ENCODE results near the gene MSI2.

DNA sequence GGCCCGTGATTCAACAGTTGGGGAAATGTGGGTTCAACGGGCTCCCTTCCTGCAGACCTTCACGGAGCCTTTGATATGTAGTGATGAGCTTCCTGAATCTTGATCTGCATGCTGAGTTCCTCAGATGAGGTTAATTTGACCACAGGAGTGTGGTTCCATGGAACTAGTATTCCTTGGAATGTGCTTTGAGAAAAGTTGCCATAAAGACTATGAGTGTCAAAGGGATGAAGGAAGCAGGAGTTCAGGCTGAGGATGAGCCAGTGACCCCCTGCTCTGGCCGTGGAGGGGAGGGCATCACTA is 229.2 kb downstream of the MSI2 start:
- TF ChIP-seq, protein P1, sequence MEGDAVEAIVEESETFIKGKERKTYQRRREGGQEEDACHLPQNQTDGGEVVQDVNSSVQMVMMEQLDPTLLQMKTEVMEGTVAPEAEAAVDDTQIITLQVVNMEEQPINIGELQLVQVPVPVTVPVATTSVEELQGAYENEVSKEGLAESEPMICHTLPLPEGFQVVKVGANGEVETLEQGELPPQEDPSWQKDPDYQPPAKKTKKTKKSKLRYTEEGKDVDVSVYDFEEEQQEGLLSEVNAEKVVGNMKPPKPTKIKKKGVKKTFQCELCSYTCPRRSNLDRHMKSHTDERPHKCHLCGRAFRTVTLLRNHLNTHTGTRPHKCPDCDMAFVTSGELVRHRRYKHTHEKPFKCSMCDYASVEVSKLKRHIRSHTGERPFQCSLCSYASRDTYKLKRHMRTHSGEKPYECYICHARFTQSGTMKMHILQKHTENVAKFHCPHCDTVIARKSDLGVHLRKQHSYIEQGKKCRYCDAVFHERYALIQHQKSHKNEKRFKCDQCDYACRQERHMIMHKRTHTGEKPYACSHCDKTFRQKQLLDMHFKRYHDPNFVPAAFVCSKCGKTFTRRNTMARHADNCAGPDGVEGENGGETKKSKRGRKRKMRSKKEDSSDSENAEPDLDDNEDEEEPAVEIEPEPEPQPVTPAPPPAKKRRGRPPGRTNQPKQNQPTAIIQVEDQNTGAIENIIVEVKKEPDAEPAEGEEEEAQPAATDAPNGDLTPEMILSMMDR (IDR thresholded peaks at IDR 0.05): no peak
- no peak for TF ChIP-seq POLR2A (IDR thresholded peaks at IDR 0.05)

Data from thyroid gland (tissue), 4 donors.